Activated CD4-positive, alpha-beta memory T cell treated with anti-CD3 and anti-CD28 coated beads, Interleukin-2, amount 10 ng/mL, durations not matched to agents 7 days and 5 days (primary cell): Measurements from ENCODE around the gene BBS9. TPM values are rescaled to one million over a fixed set of nuclear protein-coding genes. Genes with fewer than 3 reads are reported as not detected.

ENCODE experiments used
- CTCF ChIA-PET: fragments of 350-600 bp; sonication (Branson Sonifier 250); formaldehyde crosslinking; loops from one replicate; lab custom pipeline; 2021; ENCODE audit warnings: antibody characterized with exemption, inconsistent platforms; lab: Charles Lee
- POLR2A ChIA-PET: fragments of 350-600 bp; sonication (Branson Sonifier 250); formaldehyde crosslinking; loops from one replicate; lab custom pipeline; 2021; ENCODE audit warnings: antibody characterized with exemption; lab: Charles Lee
- DNase-seq: peaks from one replicate; pipeline ENCODE4 v3.0.0-alpha.2; 2020
- H3K27ac Mint-ChIP-seq: one replicate; pipeline ENCODE4 v1.8.0; 2021; ENCODE audit warnings: mild to moderate bottlenecking, mixed read lengths
- H3K27me3 Mint-ChIP-seq: one replicate; pipeline ENCODE4 v1.8.0; 2021; ENCODE audit warnings: mixed read lengths
- H3K36me3 Mint-ChIP-seq: one replicate; pipeline ENCODE4 v1.8.0; 2021; ENCODE audit warnings: low read depth, mixed read lengths
- H3K4me1 Mint-ChIP-seq: one replicate; pipeline ENCODE4 v1.8.0; 2021; ENCODE audit warnings: mixed read lengths
- H3K4me3 Mint-ChIP-seq: one replicate; pipeline ENCODE4 v1.8.0; 2021; ENCODE audit warnings: mild to moderate bottlenecking, mixed read lengths
- H3K9me3 Mint-ChIP-seq: one replicate; pipeline ENCODE4 v1.8.0; 2021; ENCODE audit warnings: mixed read lengths
- total RNA-seq, 2 experiments: library from RNA; stranded (reverse); gene quantifications; one replicate each; pipeline ENCODE4 v1.2.3, GENCODE V29; 2021

BBS9 gene
- total RNA-seq, 2 experiments from 2014 or later: 13.7 to 14.0 TPM

DNA sequence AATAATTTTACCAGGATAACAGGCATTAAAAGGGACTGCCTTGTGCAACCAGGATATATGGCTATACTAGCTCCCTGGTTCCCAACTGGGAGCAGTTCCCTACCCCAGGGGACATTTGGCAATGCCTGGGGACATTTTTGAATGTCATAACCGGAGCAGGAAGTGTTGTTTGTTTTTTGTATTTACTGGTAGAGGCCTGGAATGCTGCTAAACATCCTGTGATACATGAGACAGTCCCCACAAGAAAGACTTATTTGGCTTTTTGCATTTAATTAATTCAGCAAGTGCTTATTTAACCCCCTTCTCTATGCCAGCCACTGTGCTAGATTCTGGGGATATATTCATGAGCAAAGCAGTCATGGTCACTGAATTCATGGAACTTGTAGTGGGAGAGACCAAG is 181.2 kb downstream of the BBS9 start:
- no peak overlapping the region for H3K4me3 Mint-ChIP-seq
- ChIA-PET POLR2A (no interaction called here), CTCF (no interaction called here)
- no peaks in the 10 kb centered on the region for H3K36me3 Mint-ChIP-seq
- DNase-seq: no peak
- no peaks in the 10 kb centered on the region for H3K4me1 Mint-ChIP-seq
- H3K9me3 Mint-ChIP-seq: no peaks in the 10 kb centered on the region
- no peak overlapping the region for H3K27ac Mint-ChIP-seq
- H3K27me3 Mint-ChIP-seq: no peaks in the 10 kb centered on the region

DNA sequence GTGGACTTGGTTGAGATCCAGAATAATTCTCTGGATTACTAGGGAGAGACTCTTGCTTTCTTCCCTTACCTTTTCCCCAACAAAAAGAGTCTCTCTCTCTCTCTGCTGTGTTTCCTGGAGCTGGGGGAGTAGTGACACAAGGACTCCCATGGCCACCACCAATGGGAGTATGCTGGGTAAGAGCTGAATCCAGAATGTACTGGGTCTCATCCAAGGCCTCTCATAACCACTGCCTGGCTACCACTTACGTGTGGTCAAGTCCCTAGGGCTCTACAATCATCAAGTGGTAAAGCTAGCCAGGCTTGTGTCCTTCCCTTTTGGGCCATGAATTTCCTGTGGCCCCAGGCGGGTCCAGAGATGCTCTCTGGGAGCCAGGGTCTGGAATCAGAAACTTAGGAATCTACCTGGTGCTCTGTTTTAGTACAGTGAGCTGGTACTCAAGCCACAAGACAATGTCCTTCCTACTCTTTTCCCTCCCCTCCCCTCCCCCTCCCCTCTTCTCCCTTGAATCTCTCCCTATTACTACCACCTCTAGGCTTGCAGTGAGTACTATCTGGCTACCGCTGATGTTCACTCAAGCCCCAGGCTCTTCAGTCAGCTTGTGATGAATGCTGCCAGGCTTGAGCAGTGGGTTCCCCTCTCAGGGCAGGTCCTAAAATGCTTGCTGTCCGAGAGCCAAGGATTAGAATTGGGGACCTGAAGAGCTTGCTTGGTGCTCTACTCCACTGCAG is 196.6 kb downstream of the BBS9 start:
- ChIA-PET POLR2A (no interaction called here), CTCF (no interaction called here)
- Mint-ChIP-seq H3K9me3 (peaks cover 4% of the 10 kb centered on the region), H3K27me3 (no peaks in the 10 kb centered on the region), H3K27ac (no peak overlapping the region), H3K36me3 (no peaks in the 10 kb centered on the region), H3K4me1 (no peaks in the 10 kb centered on the region), H3K4me3 (no peak overlapping the region)
- no peak for DNase-seq

DNA sequence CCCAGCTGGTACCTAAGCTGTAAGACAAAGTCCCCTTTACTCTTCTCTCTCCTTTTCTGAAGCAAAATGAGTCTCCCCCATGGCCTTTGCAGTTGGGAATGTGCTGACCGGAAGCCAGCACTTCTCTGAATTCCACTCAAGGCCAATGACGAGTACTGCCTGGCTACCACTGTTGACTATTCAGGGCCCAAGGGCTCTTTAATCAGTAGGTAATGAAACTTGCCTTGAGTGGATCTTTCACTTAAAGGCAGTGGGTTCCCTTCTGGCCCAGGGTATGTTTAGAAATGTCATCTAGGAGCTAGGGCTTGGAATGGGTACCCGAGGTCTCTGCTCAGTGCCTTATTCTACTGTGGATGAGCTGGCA is 197.1 kb downstream of the BBS9 start:
- POLR2A ChIA-PET: no interaction called here
- Mint-ChIP-seq H3K4me1 (no peaks in the 10 kb centered on the region), H3K9me3 (peaks cover 2% of the 10 kb centered on the region), H3K4me3 (no peak overlapping the region), H3K27me3 (no peaks in the 10 kb centered on the region), H3K36me3 (no peaks in the 10 kb centered on the region), H3K27ac (no peak overlapping the region)
- CTCF ChIA-PET: no interaction called here
- DNase-seq: no peak

DNA sequence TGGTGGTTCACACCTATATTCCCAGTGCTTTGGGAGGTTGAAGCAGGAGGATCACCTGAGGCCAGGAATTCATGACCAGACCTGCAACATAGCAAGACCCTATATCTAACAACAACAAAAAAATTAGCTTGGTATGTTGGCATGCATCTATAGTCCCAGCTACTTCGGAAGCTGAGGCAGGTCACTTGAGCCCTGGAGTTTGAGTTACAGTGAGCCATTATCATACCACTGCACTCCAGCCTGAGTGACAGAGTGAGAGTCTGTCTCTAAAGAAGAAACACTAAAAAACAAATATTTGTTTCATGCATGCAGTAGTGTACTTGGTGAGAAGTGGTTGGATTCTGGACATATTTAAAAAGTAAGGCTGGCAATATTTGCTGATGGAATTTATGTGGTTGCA is 198.1 kb downstream of the BBS9 start:
- POLR2A ChIA-PET: no interaction called here
- Mint-ChIP-seq H3K9me3 (peaks cover 2% of the 10 kb centered on the region), H3K4me3 (no peak overlapping the region), H3K4me1 (no peaks in the 10 kb centered on the region), H3K27me3 (no peaks in the 10 kb centered on the region), H3K27ac (no peak overlapping the region), H3K36me3 (no peaks in the 10 kb centered on the region)
- CTCF ChIA-PET: no interaction called here
- no peak for DNase-seq

DNA sequence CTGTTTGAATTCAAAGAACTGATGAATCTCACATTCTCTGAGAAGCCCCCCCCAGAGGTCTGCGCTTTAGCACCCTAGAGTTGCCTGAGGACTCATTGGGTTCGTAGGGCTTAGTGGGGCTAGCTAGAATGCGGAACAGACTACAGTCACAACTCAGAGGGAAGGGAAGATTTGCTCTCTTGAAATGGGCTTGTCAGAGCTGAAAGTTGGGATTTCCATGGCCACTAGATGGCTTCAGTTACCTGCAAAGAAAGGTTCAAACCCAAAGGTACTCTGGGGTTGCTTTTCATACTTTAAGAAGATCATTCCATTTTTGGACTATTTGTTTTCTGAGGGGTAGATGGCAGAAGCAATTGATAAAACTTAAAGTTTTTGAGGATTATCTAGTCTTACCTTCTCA is 205.0 kb downstream of the BBS9 start:
- no peak for DNase-seq
- ChIA-PET CTCF (interaction anchor here (0.6 kb wide), 1 partner anchor 182 kb away, joined by 3 read pairs; no protein-coding TSS in a partner anchor), POLR2A (no interaction called here)
- no peaks in the 10 kb centered on the region for H3K4me1 Mint-ChIP-seq
- no peaks in the 10 kb centered on the region for H3K36me3 Mint-ChIP-seq
- H3K27ac Mint-ChIP-seq: no peak overlapping the region
- no peaks in the 10 kb centered on the region for H3K9me3 Mint-ChIP-seq
- no peak overlapping the region for H3K4me3 Mint-ChIP-seq
- no peaks in the 10 kb centered on the region for H3K27me3 Mint-ChIP-seq

DNA sequence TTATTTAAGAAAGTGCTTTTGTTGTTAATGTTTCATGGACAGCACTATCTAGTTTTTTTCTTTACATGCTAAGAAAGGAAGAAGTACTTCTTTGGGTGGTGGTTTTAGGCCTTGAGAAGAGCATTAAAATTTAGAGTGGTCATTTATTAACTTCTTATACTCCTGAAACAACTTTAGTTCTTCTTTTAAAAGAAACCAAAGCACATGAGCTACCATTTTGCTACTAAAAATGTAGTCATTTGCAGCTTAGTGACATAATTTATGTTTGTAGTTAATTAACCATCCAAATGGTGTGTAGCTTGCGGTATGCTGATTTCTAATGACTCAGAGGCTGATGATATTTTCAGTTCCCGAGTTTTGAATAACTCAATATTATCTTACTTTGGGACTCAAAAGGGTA is 207.5 kb downstream of the BBS9 start:
- POLR2A ChIA-PET: no interaction called here
- DNase-seq: no peak
- Mint-ChIP-seq H3K27me3 (no peaks in the 10 kb centered on the region), H3K9me3 (no peaks in the 10 kb centered on the region), H3K4me3 (no peak overlapping the region), H3K36me3 (no peaks in the 10 kb centered on the region), H3K27ac (no peak overlapping the region), H3K4me1 (no peaks in the 10 kb centered on the region)
- CTCF ChIA-PET: no interaction called here

DNA sequence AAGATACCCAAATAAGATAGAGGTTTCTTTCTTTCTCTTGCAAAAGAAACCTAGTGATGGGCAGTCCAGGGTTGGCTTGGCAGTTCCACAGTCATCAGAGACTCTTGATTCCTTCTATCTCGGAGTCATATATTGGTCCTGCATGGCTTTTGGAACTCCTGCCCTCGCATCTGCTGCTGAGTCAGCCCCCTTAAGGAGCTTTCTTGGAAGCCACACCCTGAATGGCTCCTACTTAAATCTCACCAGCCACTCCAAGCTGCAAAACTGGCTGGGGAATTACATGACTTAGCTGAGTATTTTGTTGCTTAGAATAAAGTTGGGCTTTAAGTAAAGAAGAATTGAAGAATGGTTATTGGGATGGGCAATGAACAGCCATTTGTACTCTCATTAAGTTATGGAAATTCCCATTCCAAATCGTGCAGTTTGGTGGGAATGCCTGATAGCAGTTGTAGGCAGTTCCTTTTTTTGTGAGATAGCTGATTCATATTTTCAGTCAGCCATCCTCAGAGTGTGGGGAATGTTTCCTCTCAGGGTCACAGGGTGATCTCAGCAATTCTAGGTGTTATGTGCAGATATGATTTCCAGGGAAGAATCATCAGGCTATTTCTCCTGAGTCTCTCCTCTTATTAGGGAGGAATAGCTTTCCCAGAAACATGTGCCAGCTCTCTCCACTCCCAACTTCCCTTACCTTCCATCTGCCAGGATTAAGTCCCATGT is 209.9 kb downstream of the BBS9 start:
- Mint-ChIP-seq H3K36me3 (no peaks in the 10 kb centered on the region), H3K4me1 (no peaks in the 10 kb centered on the region), H3K4me3 (no peak overlapping the region), H3K27me3 (no peaks in the 10 kb centered on the region), H3K27ac (no peak overlapping the region), H3K9me3 (no peaks in the 10 kb centered on the region)
- ChIA-PET POLR2A (no interaction called here), CTCF (no interaction called here)
- no peak for DNase-seq

DNA sequence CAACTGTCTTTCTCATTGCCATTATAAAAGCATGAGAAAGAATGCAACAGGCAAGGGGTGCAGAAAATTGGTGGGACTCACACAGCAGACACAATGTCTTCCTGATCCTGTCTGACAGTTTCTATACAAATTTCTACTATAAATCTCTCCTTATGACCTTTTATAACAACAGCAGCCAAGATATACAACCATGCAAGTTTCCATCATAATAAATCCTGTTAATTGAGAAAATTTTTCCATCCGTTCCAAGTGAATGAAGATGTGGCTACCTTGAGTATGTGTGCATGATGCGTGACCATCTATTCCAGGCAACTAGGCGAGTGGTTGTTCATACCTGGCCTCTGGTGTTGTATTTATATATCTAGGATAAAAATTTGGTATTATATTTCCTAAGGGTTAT is 216.7 kb downstream of the BBS9 start:
- no peak overlapping the region for H3K27ac Mint-ChIP-seq
- DNase-seq: no peak
- H3K4me3 Mint-ChIP-seq: no peak overlapping the region
- no peaks in the 10 kb centered on the region for H3K27me3 Mint-ChIP-seq
- POLR2A ChIA-PET: no interaction called here
- no peaks in the 10 kb centered on the region for H3K4me1 Mint-ChIP-seq
- H3K36me3 Mint-ChIP-seq: no peaks in the 10 kb centered on the region
- CTCF ChIA-PET: no interaction called here
- H3K9me3 Mint-ChIP-seq: no peaks in the 10 kb centered on the region

DNA sequence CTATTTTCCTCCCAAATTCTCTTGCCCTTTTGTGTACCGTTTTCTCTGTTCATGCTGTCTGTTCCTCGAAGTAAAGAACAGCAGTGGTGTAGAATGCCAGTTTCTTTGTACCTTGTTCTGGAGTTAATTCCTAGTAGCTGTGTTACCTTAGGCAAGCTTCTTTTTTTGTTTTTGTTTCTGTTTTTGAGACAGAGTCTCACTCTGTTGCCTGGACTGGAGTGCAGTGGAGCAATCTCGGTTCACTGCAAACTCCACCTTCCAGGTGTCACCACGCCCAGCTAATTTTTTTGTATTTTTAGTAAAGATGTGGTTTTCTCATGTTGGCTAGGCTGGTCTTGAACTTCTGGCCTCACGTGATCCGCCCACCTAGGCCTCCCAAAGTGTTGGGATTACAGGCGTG is 221.2 kb downstream of the BBS9 start:
- DNase-seq: no peak
- Mint-ChIP-seq H3K27me3 (no peaks in the 10 kb centered on the region), H3K9me3 (no peaks in the 10 kb centered on the region), H3K4me1 (no peaks in the 10 kb centered on the region), H3K36me3 (no peaks in the 10 kb centered on the region), H3K4me3 (no peak overlapping the region), H3K27ac (no peak overlapping the region)
- CTCF ChIA-PET: no interaction called here
- POLR2A ChIA-PET: no interaction called here

DNA sequence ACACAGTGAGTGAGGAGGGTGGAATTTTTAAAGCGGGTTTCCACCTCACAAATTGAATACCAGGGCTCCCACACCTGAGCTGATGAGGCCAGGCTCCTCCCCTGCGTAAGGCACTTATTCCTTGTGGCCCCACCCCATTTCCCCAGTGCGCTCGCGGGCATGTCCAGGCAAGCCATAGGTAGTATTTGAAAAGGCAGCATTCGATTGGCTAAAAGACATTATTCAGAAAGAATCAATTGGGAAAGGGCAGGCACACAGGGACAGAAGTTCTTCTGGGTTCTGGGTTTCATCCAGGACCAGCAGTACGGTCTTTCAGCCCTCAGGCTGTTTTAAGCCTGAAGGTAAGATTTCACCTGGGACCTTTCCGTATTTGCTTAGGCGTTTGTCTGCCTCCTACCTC is 222.3 kb downstream of the BBS9 start:
- H3K4me3 Mint-ChIP-seq: no peak overlapping the region
- CTCF ChIA-PET: no interaction called here
- POLR2A ChIA-PET: no interaction called here
- no peaks in the 10 kb centered on the region for H3K4me1 Mint-ChIP-seq
- H3K27ac Mint-ChIP-seq: no peak overlapping the region
- no peaks in the 10 kb centered on the region for H3K27me3 Mint-ChIP-seq
- H3K9me3 Mint-ChIP-seq: no peaks in the 10 kb centered on the region
- no peak for DNase-seq
- H3K36me3 Mint-ChIP-seq: no peaks in the 10 kb centered on the region

DNA sequence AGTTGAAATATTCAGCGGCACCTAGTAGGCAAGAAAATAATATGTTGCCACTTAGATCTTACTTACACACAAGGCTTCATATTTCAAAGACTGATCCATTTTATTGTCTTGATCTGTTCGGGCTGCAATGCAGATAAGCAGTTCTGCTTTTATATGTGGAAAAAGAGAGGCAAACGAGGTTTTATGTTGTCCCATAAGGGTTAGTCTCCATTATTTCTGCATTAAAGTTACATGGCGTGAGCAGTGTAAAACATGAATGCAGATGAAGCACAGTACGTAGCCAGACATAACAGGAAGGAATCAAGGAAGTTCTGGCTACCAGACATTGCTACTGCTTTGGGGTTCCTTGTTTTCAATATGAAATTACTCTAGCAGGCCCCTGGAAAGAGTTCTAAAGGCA is 224.8 kb downstream of the BBS9 start:
- Mint-ChIP-seq H3K27me3 (no peaks in the 10 kb centered on the region), H3K36me3 (no peaks in the 10 kb centered on the region), H3K9me3 (no peaks in the 10 kb centered on the region), H3K4me3 (no peak overlapping the region), H3K27ac (no peak overlapping the region), H3K4me1 (no peaks in the 10 kb centered on the region)
- DNase-seq: no peak
- POLR2A ChIA-PET: no interaction called here
- CTCF ChIA-PET: no interaction called here

DNA sequence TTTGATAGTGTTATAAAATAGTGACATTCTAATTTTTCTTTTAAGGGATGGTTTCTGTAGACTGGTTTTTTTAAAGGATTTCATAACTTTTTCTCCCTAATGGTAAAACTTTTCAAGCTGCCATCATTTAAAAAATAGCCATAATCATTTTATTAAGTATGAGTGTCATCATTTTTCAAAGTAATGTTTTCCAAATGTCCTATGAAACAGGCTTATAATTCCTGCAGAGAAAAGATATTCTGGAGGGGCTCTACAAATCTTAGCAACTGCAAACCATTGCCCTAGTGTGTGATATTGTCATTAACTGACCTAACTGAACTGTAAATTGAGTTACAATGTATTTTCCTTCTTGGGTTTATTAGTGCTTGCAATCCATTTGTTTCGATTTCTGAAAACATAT is 226.0 kb downstream of the BBS9 start:
- H3K36me3 Mint-ChIP-seq: no peaks in the 10 kb centered on the region
- H3K4me1 Mint-ChIP-seq: no peaks in the 10 kb centered on the region
- H3K27me3 Mint-ChIP-seq: no peaks in the 10 kb centered on the region
- H3K9me3 Mint-ChIP-seq: no peaks in the 10 kb centered on the region
- POLR2A ChIA-PET: no interaction called here
- DNase-seq: no peak
- CTCF ChIA-PET: no interaction called here
- no peak overlapping the region for H3K27ac Mint-ChIP-seq
- H3K4me3 Mint-ChIP-seq: no peak overlapping the region

DNA sequence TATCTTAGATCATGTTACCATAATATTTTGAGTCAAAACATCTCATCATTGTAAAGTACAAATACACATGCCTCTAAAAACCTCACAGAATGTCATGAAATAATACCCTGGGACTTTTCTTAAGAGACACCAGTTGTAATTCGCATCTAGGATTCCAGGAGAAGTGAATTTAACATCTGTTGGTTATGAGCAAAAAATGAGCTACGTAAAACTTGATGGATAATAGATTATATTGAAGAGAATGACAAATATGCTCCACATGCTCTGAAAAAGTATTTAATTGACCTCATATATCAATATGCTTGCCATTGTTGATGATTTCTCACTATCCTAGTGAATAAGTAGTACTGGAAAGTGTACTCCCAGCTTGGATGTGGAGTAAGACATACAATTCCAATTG is 227.0 kb downstream of the BBS9 start:
- Mint-ChIP-seq H3K9me3 (no peaks in the 10 kb centered on the region), H3K27me3 (no peaks in the 10 kb centered on the region), H3K4me3 (no peak overlapping the region), H3K27ac (no peak overlapping the region), H3K36me3 (no peaks in the 10 kb centered on the region), H3K4me1 (no peaks in the 10 kb centered on the region)
- ChIA-PET POLR2A (no interaction called here), CTCF (no interaction called here)
- DNase-seq: no peak

DNA sequence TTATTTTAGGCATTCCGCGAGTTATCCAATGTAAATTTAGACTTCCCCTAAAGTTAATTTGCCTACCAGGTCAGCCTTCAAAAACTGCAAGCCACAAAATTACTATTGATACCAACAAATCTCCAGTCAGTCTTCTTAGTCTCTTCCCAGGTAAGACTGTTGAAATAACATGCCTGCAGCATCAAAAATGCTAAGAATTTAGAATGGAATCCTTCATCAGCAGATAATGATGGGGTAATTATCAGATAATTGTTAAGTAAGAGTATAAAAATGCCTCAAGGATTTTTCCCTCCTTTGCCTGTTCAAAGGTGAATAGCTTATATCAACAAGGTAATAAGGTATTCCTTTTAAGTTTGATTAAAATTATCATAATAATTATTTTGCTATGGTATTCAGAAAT is 228.5 kb downstream of the BBS9 start:
- POLR2A ChIA-PET: interaction anchor here (0.6 kb wide), 1 partner anchor 36 kb away, joined by 3 read pairs; no protein-coding TSS in a partner anchor
- H3K27me3 Mint-ChIP-seq: no peaks in the 10 kb centered on the region
- no peaks in the 10 kb centered on the region for H3K4me1 Mint-ChIP-seq
- no peaks in the 10 kb centered on the region for H3K36me3 Mint-ChIP-seq
- H3K4me3 Mint-ChIP-seq: no peak overlapping the region
- DNase-seq: no peak
- CTCF ChIA-PET: no interaction called here
- H3K27ac Mint-ChIP-seq: no peak overlapping the region
- no peaks in the 10 kb centered on the region for H3K9me3 Mint-ChIP-seq
